Sigmoid colon (tissue), 7 donors: ENCODE measurements around the gene CHD3. TPM values are rescaled to one million over a fixed set of nuclear protein-coding genes. Genes with fewer than 3 reads are reported as not detected.

ENCODE experiments used
- DNase-seq: peaks from one replicate; pipeline ENCODE4 v3.0.0-alpha.2; 2019
- H3K27ac ChIP-seq, 4 donors: fragments of 200-600 bp; sonication (generic); one replicate each; pipeline ENCODE4 v1.5.1; 2016 to 2019; ENCODE audit warnings: mild to moderate bottlenecking in 1 of 4
- H3K27me3 ChIP-seq, 3 donors: fragments of 200-600 bp; sonication (generic); one replicate each; pipeline ENCODE4 v1.5.1; 2019; ENCODE audit warnings: mild to moderate bottlenecking in 1 of 3
- H3K36me3 ChIP-seq, 4 donors: fragments of 200-600 bp; sonication (generic); one replicate each; pipeline ENCODE4 v1.5.1; 2016 to 2019
- H3K4me1 ChIP-seq, 4 donors: fragments of 200-600 bp; sonication (generic); one replicate each; pipeline ENCODE4 v1.5.1; 2017 to 2019
- H3K4me3 ChIP-seq, 4 donors: fragments of 200-600 bp; sonication (generic); one replicate each; pipeline ENCODE4 v1.5.1; 2017 to 2019; ENCODE audit warnings: mild to moderate bottlenecking in 2 of 4, moderate library complexity in 1 of 4
- H3K9me3 ChIP-seq, 4 donors: fragments of 200-600 bp in 3 of 4; sonication (generic) in 3 of 4; one replicate each; pipeline versions ENCODE4 v1.5.1 to v1.6.1; 2013 to 2019
- CTCF ChIP-seq, 4 experiments: fragments of 450-650 bp in 3 of 4; fragments of 200-600 bp in 1 of 4; IDR thresholded peaks; one replicate each; pipeline ENCODE4 v1.5.1; 2016 to 2019; ENCODE audit warnings: antibody characterized with exemption in 4 of 4, mild to moderate bottlenecking in 3 of 4, moderate library complexity in 2 of 4
- EP300 ChIP-seq, 4 donors: sonication (generic); formaldehyde crosslinking; IDR thresholded peaks; one replicate each; pipeline ENCODE4 v1.6.1; 2017; ENCODE audit warnings: antibody characterized with exemption in 4 of 4
- POLR2A ChIP-seq, 2 donors: fragments of 450-650 bp; IDR thresholded peaks; one replicate each; pipeline ENCODE4 v1.6.1; 2016; ENCODE audit warnings: antibody characterized with exemption in 2 of 2, mild to moderate bottlenecking in 2 of 2, moderate library complexity in 2 of 2
- POLR2AphosphoS5 ChIP-seq, 4 donors: sonication (generic); formaldehyde crosslinking; IDR thresholded peaks; one replicate each; pipeline ENCODE4 v1.6.1; 2017; ENCODE audit warnings: antibody characterized with exemption in 4 of 4
- WGBS, 2 donors: extraction: QIAGEN DNeasy Blood & Tissue Kit; methylation state at CpG; one replicate each; pipeline ENCODE4 v1.1.7; 2013; 5-methylcytosine and 5-hydroxymethylcytosine counted together
- intact Hi-C: fragments of 100-400 bp; cut with DNase I; formaldehyde crosslinking; loops from one replicate; pipeline ENCODE4 v1.15.1; 2023
- polyA plus RNA-seq, 3 donors: library from polyadenylated mRNA; stranded (reverse); fragments of 200-250 nt; gene quantifications; one replicate each; pipeline ENCODE4 v1.2.3, GENCODE V29; 2013
- total RNA-seq, 4 donors: library from RNA; depleted of rRNA; stranded (reverse); fragments of >200 nt; gene quantifications; one replicate each; pipeline ENCODE4 v1.1.0, GENCODE V29; 2016
- donor health status: healthy with polysubstance abuse.
- donor health status: Bipolar disorder and iron deficiency.
- donor health status: healthy.

The CHD3 gene
- total and polyA plus RNA-seq, 7 donors = 33.8 to 147 (median 97.2) TPM

GRCh38 chr17:7883781-7884386, 4.7 kb upstream of the CHD3 start:
- 1 to 4% methylated on average over 3 of the region's 3 CpGs for WGBS, 2 donors
- peaks cover 0 to 62% (median 59%) of the 10 kb centered on the region in 4 donors for H3K4me1 ChIP-seq
- peak overlapping the region; percentile 93 to 98 (median 95) for H3K27ac ChIP-seq
- TF ChIP-seq CTCF (IDR thresholded peaks at IDR 0.05) (no peak), EP300 (IDR thresholded peaks at IDR 0.05) (no peak), POLR2A (IDR thresholded peaks at IDR 0.05) (no peak), POLR2AphosphoS5 (IDR thresholded peaks at IDR 0.05) (no peak)
- no peaks in the 10 kb centered on the region for H3K27me3 ChIP-seq
- peak overlapping the region; percentile 52 to 94 (median 89) for H3K4me3 ChIP-seq
- intact Hi-C loops = no loop called here
- no peaks in the 10 kb centered on the region for H3K9me3 ChIP-seq
- no peak for DNase-seq
- H3K36me3 ChIP-seq = peaks cover 0 to 11% (median 0%) of the 10 kb centered on the region in 4 donors

- Histone ChIP-seq H3K27me3 (no peaks in the 10 kb centered on the region), H3K4me3 (peak overlapping the region; percentile 68 to 94 (median 89)), H3K27ac (peak overlapping the region; percentile 93 to 98 (median 95)), H3K36me3 (peaks cover 0 to 11% (median 0%) of the 10 kb centered on the region in 4 donors), H3K9me3 (no peaks in the 10 kb centered on the region), H3K4me1 (peaks cover 0 to 71% (median 68%) of the 10 kb centered on the region in 4 donors)
- intact Hi-C loops = no loop called here
- no peak for DNase-seq
- no peak for TF ChIP-seq POLR2AphosphoS5 (IDR thresholded peaks at IDR 0.05)
- 2 to 3% methylated on average over 91 to 95 of the region's 100 CpGs for WGBS, 2 donors
Measured at GRCh38 chr17:7884581-7885366, 3.8 kb upstream of the CHD3 start.

- Histone ChIP-seq H3K36me3 (peaks cover 0 to 8% (median under 1%) of the 10 kb centered on the region in 4 donors), H3K9me3 (no peaks in the 10 kb centered on the region), H3K27me3 (no peaks in the 10 kb centered on the region), H3K4me1 (peaks cover 0 to 80% (median 72%) of the 10 kb centered on the region in 4 donors), H3K27ac (peak overlapping the region; percentile 93 to 98 (median 95)), H3K4me3 (peak overlapping the region; percentile 68 to 94 (median 89))
- intact Hi-C loops = loop anchor here (2.0 kb wide), 1 partner anchor 29 kb away; no protein-coding TSS in a partner anchor
- TF ChIP-seq EP300 (IDR thresholded peaks at IDR 0.05) = peak in 1 of 4 donors; percentile 1
- TF ChIP-seq CTCF (IDR thresholded peaks at IDR 0.05) = no peak
- no peak for TF ChIP-seq POLR2A (IDR thresholded peaks at IDR 0.05)
- TF ChIP-seq POLR2AphosphoS5 (IDR thresholded peaks at IDR 0.05) = peak in 2 of 4 donors; percentile 4 to 33
- peak; percentile 80 for DNase-seq
- WGBS, 2 donors = 1% methylated on average over 64 of the region's 64 CpGs
Measured at GRCh38 chr17:7885367-7886226, 3.0 kb upstream of the CHD3 start.

- 1% methylated on average over 30 of the region's 30 CpGs for WGBS, 2 donors
- intact Hi-C loops = loop anchor here (2.0 kb wide), 1 partner anchor 28 kb away; no protein-coding TSS in a partner anchor
- no peaks in the 10 kb centered on the region for H3K27me3 ChIP-seq
- H3K36me3 ChIP-seq = peaks cover 0 to 12% (median 9%) of the 10 kb centered on the region in 4 donors
- peaks cover 0 to 81% (median 66%) of the 10 kb centered on the region in 4 donors for H3K4me1 ChIP-seq
- peak overlapping the region; percentile 68 to 94 (median 89) for H3K4me3 ChIP-seq
- TF ChIP-seq POLR2AphosphoS5 (IDR thresholded peaks at IDR 0.05) (no peak), EP300 (IDR thresholded peaks at IDR 0.05) (no peak), POLR2A (IDR thresholded peaks at IDR 0.05) (no peak), CTCF (IDR thresholded peaks at IDR 0.05) (no peak)
- H3K9me3 ChIP-seq = no peaks in the 10 kb centered on the region
- peak; percentile 78 for DNase-seq
- H3K27ac ChIP-seq = peak overlapping the region; percentile 93 to 98 (median 95)
Measured at GRCh38 chr17:7886227-7887037, 2.2 kb upstream of the CHD3 start.
